Adipocyte (in vitro differentiated cells): ENCODE measurements around the gene CDH23.

Source experiments
- DNase-seq: peaks from one replicate; pipeline ENCODE4 v3.0.0-alpha.2; 2015; ENCODE audit warnings: low read depth
- H3K27me3 ChIP-seq: replicated peaks from 2 replicates; pipeline ENCODE4 v1.7.0; 2013; ENCODE audit warnings: mild to moderate bottlenecking, low read length, moderate library complexity; ENCODE audit not compliant: control insufficient read depth, insufficient read depth
- H3K36me3 ChIP-seq: 2 replicates; pipeline ENCODE4 v1.7.0; 2013; ENCODE audit warnings: low read length, mild to moderate bottlenecking, moderate library complexity; ENCODE audit not compliant: control insufficient read depth, insufficient read depth, severe bottlenecking
- H3K4me1 ChIP-seq: 2 replicates; pipeline ENCODE4 v1.7.0; 2013; ENCODE audit warnings: mild to moderate bottlenecking, low read length, moderate library complexity; ENCODE audit not compliant: control insufficient read depth, insufficient read depth
- H3K4me3 ChIP-seq: 2 replicates; pipeline ENCODE4 v1.7.0; 2013; ENCODE audit warnings: mild to moderate bottlenecking, low read length, moderate library complexity
- H3K9ac ChIP-seq: 2 replicates; pipeline ENCODE4 v1.7.0; 2013; ENCODE audit warnings: mild to moderate bottlenecking, low read length, moderate library complexity
- H3K9me3 ChIP-seq: 2 replicates; pipeline ENCODE4 v1.7.0; 2013; ENCODE audit warnings: mild to moderate bottlenecking, low read length, moderate library complexity; ENCODE audit not compliant: control insufficient read depth

CDH23 gene

DNA sequence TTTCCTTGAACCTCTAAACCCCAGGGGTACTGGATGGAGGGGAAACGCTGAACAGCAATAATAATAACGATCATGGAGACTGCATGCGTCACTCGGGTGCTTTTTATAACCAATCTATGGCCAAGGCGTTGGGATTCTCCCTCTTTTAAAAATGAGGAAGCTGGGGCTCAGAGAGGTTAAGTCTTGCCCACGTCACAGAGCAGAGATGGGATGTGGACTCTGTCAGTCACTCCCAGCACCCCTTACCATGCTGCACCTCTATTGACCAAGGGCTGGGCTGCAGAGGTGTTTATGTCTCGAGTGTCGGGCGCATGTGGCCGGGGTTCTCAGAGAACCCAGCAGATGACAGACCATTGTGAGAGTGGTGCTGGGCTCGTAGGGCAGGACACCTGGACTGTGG is 129.9 kb downstream of the CDH23 start:
- no peaks in the 10 kb centered on the region for H3K36me3 ChIP-seq
- H3K4me3 ChIP-seq = no peak overlapping the region
- H3K9me3 ChIP-seq = no peaks in the 10 kb centered on the region
- DNase-seq = no peak
- peaks cover 41% of the 10 kb centered on the region for H3K27me3 ChIP-seq
- no peak overlapping the region for H3K9ac ChIP-seq
- no peaks in the 10 kb centered on the region for H3K4me1 ChIP-seq

DNA sequence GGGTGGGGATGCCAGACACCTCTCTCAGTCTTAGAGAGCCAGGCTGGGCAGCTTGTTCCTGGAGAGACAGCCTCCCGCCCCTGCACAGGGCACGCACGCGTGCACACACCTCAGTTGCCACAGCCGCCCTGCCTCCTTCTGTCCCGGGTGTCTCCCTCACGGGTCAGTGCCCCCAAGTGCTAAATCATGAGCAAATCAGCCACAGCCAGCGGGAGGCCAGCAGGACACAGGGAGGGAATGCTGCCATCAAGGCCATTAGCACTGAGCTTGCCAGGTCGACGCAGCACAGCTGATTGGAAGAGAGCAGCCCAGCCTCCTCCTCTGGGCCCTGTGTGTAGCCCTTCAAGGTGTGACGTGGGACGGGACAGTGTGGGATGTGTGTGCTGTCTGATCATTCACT is 130.4 kb downstream of the CDH23 start:
- H3K4me3 ChIP-seq = no peak overlapping the region
- no peak overlapping the region for H3K9ac ChIP-seq
- H3K36me3 ChIP-seq = no peaks in the 10 kb centered on the region
- H3K27me3 ChIP-seq = peaks cover 40% of the 10 kb centered on the region
- no peaks in the 10 kb centered on the region for H3K4me1 ChIP-seq
- no peak for DNase-seq
- no peaks in the 10 kb centered on the region for H3K9me3 ChIP-seq

DNA sequence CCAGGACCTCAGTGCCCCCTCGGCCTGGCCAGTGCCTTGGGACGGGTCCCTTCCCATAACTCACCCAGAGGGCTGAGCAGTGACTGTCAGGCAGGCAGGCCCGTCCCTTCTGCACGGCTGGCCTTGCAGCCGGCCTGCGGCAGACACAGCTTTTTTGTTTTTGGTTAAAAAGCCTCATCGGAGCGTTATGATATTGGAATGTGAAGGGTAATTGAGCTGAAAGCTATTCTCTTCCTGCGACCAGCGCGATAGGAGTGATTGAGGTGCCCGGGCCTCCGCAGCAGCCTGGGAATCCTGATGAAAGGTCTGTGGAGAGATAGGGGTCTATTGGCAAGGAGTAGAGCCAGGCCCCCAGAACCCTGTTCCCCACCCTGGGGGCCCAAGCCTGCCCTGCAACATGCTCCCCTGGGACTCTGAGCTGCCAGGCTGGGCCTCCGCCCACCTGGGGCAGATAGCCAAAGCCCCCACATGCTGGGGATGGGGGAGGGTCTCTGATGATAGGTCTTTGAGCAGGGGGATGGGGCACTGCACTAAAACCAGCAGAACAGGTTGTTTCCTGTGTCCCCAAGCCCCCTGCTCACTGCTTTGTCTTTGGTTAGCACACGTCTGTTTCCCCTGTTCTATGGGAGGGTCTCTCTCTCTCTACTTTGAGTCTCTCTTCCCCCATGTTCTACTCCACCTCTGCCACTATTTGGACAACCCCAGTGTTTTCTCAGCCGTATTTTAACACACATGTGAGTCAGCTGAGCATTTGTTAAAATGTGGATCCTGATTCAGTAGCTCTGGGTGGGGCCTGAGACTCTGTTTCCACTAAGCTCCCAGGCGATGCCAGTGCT is 131.9 kb downstream of the CDH23 start:
- Histone ChIP-seq H3K4me1 (no peaks in the 10 kb centered on the region), H3K9ac (no peak overlapping the region), H3K4me3 (no peak overlapping the region), H3K36me3 (no peaks in the 10 kb centered on the region), H3K9me3 (no peaks in the 10 kb centered on the region), H3K27me3 (peaks cover 27% of the 10 kb centered on the region)
- DNase-seq = no peak

DNA sequence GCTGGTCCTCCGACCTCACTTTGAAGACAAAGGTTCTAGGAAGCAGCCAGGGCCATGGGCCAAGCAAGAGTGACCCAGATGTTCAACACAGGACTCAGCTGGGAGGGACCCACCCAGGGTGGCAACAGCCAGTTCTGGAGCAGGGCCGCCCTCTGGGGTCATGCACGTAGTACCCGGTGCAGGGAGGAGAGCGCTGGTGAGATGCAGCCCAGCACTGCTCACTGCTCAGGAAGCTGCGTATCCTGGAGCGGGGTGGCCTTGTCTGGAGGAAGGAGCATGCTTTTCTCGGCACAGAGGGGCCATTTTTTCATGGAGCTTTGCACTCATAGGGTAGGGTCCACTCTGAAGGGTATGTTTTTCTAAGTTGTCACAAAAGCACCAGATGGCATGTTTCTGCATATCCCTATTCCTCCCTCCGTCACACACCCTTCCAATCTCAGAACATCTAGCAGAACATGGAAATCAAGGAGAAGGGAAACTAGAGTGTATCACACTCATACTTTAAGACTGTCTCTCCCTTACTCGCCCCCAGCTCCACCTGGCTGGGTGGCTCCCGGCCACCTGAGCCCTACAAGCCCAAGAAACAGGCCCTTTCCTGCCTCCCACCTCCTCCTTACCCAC is 132.6 kb downstream of the CDH23 start:
- Histone ChIP-seq H3K4me1 (no peaks in the 10 kb centered on the region), H3K4me3 (no peak overlapping the region), H3K9ac (no peak overlapping the region), H3K9me3 (no peaks in the 10 kb centered on the region), H3K27me3 (peaks cover 20% of the 10 kb centered on the region), H3K36me3 (no peaks in the 10 kb centered on the region)
- no peak for DNase-seq

DNA sequence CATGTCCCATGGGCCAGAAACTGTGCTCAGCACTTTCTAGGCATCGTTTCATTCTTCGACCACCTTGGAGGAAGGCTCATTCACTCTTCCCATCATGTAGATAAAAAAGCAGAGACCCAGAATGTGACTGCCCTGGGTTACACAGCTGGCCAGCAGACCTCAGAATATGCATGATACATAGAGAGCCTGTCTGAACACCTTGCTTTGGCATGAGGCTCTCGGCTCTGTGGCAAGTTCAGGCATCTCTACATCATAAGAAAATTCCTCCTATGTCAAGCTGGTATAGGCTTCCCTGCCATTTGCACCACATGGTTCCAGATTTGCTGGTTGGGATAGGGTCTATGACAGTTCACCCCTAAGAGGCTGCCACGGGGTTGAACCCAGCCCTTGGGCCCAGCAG is 134.1 kb downstream of the CDH23 start:
- Histone ChIP-seq H3K27me3 (peaks cover 16% of the 10 kb centered on the region), H3K4me3 (no peak overlapping the region), H3K36me3 (no peaks in the 10 kb centered on the region), H3K4me1 (no peaks in the 10 kb centered on the region), H3K9ac (no peak overlapping the region), H3K9me3 (no peaks in the 10 kb centered on the region)
- no peak for DNase-seq

DNA sequence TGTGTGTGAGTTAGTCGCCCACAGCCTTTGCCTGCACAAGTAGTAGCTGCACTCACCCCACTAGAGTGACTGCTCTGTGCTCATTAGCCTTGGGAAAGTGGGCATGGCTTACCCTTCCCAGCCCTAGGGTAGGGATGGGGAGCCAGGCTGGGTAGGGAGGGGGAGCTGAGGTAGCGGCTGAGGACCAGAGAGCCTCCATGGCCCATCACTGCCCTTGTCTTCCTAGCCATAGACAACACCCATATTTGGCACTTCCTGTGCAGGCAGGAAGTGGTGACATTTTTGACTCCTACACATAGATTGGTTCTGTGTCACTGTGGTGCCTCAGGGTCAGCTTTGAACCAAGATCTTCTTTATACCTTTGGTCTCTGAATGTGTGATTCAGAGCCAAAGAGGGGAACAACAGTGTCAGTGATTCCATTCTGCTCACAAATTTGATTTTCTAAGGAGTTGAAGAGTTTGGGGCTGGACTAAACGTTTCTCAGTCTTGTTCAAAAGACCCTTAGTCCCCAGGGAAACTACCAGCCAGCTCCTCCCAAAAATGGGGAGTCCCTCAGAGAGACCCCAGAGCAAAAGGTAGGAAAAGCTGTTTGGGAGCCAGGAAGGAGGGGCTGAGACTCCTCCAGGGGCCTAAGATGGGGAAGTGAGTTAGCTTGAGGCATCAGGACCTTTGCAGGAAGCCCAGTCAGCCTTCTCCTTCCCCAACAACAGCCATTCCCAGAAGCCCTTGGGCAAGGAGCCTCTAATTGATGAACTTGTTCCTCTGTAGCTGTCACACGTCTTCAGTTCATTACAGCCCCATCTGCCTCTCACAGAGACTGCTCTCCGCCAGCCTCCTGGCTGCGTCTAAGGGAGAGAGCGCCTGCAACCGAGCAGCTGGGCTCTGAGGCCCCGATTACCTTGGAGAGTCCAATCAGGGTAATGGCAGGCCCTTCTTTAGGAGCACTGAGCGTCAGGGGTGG is 135.0 kb downstream of the CDH23 start:
- H3K36me3 ChIP-seq = no peaks in the 10 kb centered on the region
- no peak for DNase-seq
- no peaks in the 10 kb centered on the region for H3K9me3 ChIP-seq
- H3K4me3 ChIP-seq = no peak overlapping the region
- no peak overlapping the region for H3K9ac ChIP-seq
- H3K4me1 ChIP-seq = no peaks in the 10 kb centered on the region
- peaks cover 6% of the 10 kb centered on the region for H3K27me3 ChIP-seq

DNA sequence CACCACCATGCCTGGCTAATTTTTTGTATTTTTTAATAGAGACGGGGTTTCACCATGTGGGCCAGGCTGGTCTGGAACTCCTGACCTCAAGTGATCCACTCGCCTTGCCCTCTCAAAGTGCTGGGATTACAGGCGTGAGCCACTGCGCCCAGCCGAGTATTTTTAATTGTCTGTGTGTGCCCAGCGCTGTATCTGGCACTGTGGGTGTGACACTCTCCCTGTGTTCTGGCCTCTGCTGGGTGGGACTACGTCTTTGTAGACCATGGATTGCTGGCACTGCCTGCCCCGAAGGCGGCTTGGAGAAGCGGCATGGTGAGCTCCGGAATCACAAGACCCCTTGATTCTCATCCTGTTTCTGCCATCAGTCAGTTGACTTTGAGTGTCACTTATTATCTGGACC is 136.2 kb downstream of the CDH23 start:
- Histone ChIP-seq H3K27me3 (no peaks in the 10 kb centered on the region), H3K36me3 (no peaks in the 10 kb centered on the region), H3K4me1 (no peaks in the 10 kb centered on the region), H3K4me3 (no peak overlapping the region), H3K9me3 (no peaks in the 10 kb centered on the region), H3K9ac (no peak overlapping the region)
- no peak for DNase-seq

DNA sequence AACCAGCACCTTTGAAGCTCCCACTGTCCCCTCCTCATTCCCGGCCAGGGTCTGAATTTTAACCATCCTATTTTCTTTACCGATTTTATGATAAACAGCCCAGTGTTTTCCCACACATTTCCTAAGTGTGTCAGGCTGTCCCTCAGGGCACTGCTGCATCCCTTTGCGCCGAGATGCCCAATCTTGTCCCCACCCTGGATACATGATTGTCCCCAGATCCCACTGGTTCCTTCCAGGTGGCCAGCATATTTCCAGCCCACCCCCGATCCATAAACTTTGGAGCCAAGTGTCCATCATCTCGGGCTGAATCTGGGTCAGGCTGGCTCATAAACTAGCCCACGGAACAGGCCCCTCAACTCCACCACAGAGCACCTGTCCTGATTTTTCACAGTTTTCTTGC is 137.2 kb downstream of the CDH23 start:
- peaks cover 4% of the 10 kb centered on the region for H3K27me3 ChIP-seq
- no peaks in the 10 kb centered on the region for H3K4me1 ChIP-seq
- H3K9ac ChIP-seq = no peak overlapping the region
- H3K9me3 ChIP-seq = no peaks in the 10 kb centered on the region
- no peaks in the 10 kb centered on the region for H3K36me3 ChIP-seq
- no peak for DNase-seq
- H3K4me3 ChIP-seq = no peak overlapping the region

DNA sequence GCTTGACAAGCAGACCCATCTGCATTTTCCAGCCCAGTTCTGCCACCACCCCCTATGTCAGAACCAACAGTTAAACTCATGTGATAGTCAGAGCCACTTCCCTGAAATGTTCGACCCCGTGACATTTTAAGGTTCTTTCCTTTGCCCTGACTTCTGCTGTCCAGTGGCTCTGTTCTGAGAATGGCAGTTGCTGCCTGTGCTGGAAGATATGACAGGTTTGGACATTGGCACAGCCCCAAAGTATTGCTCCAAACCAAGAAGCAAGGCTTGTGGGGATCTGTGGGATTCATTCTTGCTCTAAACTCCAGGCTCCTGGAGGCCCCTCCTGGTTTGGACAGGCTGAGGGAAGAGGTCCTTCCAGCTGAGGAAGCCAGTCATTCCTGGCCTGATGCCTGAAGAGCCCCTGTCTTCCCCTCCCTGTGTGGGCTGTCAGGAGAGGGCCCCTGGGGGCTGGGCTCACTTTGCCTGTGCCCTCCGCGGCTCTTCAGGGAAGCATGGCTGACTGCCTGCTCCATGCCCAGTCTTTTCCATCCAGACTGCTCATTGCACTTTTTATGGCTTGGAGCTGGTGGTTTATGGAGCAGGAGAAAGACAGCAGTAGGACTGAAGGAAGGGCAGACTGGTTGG is 138.0 kb downstream of the CDH23 start:
- H3K9me3 ChIP-seq = no peaks in the 10 kb centered on the region
- no peak overlapping the region for H3K4me3 ChIP-seq
- DNase-seq = no peak
- no peaks in the 10 kb centered on the region for H3K36me3 ChIP-seq
- H3K4me1 ChIP-seq = no peaks in the 10 kb centered on the region
- H3K27me3 ChIP-seq = peaks cover 12% of the 10 kb centered on the region
- H3K9ac ChIP-seq = no peak overlapping the region

DNA sequence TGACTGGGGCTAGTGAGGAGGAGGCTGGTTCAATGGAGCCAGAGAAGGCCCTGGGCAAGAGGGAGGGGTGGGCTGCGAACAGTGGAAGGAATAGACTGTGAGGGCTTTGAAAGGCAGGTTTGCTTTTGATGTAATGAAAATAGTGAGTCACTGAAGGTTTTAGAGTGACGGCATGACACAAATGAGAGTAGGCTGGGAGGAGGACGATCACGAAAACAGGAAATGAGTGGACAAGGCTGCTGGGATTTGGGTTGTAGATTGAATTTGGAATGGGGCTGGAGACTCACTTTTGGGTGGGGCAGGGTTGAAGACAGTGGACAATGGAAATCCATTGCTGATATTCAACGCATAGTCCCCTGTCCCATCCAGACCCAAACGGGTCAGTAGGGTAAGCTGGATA is 139.6 kb downstream of the CDH23 start:
- no peak for DNase-seq

DNA sequence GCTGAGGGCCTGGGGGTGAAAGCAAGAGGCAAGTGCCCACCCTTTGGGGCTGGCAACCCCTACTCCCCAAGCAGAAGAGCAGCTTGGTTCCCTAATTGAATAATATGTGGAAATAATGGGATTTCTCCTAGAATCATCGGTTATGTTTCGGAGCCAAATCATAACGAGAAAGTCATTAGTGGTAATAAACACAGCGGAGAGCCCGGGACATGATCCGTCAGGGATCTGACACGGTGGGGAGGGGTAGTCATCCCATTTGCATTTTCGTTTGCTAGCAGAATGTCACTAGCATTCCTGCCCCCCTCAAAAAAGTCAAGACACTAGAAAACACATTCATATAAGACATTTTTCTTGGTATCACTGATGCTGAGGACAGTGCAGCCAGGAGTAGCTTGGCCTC is 140.4 kb downstream of the CDH23 start:
- H3K9ac ChIP-seq = no peak overlapping the region
- no peak overlapping the region for H3K4me3 ChIP-seq
- H3K9me3 ChIP-seq = no peaks in the 10 kb centered on the region
- no peaks in the 10 kb centered on the region for H3K36me3 ChIP-seq
- no peaks in the 10 kb centered on the region for H3K4me1 ChIP-seq
- H3K27me3 ChIP-seq = peaks cover 18% of the 10 kb centered on the region
- DNase-seq = no peak

More for the DNA sequence above, 139.6 kb downstream of the CDH23 start:
- Histone ChIP-seq H3K36me3 (no peaks in the 10 kb centered on the region), H3K9ac (no peak overlapping the region), H3K27me3 (peaks cover 18% of the 10 kb centered on the region), H3K9me3 (no peaks in the 10 kb centered on the region), H3K4me3 (no peak overlapping the region), H3K4me1 (no peaks in the 10 kb centered on the region)
